ENCODE data around the gene CACNB3. TPM values are rescaled to one million over a fixed set of nuclear protein-coding genes. Genes with fewer than 3 reads are reported as not detected.

CACNB3 gene
- polyA plus RNA-seq, 1 donor from 2014 or later = 123 TPM

- Histone ChIP-seq H4K20me1 (ENCODE audit: insufficient read depth) (no peaks in the 10 kb centered on the region), H3K4me2 (ENCODE audit: low read length) (no peak overlapping the region), H3F3A (ENCODE audit: insufficient read depth, low read length, poor library complexity, severe bottlenecking) (no peaks in the 10 kb centered on the region), H3K9ac (ENCODE audit: low read length) (no peak overlapping the region), H3K27ac (ENCODE audit: low read length) (no peak overlapping the region), H3K79me2 (replicated peaks; ENCODE audit: insufficient read depth, low read length) (no peaks in the 10 kb centered on the region), H3K9me3 (ENCODE audit: low read length) (no peaks in the 10 kb centered on the region), H2AFZ (ENCODE audit: low read depth, low read length) (no peak overlapping the region), H3K4me3 (ENCODE audit: low read length) (no peak overlapping the region), H3K36me3 (ENCODE audit: insufficient read depth, low read length) (no peaks in the 10 kb centered on the region), H3K9me2 (ENCODE audit: insufficient read depth, low read length) (no peaks in the 10 kb centered on the region), H3K27me3 (ENCODE audit: insufficient read depth, low read depth, low read length) (no peaks in the 10 kb centered on the region)
- TF ChIP-seq TAF1 (IDR thresholded peaks at IDR 0.05; ENCODE audit: low read depth) (no peak), CTCF (IDR thresholded peaks at IDR 0.05; ENCODE audit: poor library complexity, severe bottlenecking) (no peak), RAD21 (conservative IDR thresholded peaks at IDR 0.05) (no peak), SMC3 (conservative IDR thresholded peaks at IDR 0.05; ENCODE audit: poor library complexity) (no peak), EP300 (conservative IDR thresholded peaks at IDR 0.05; ENCODE audit: poor library complexity, severe bottlenecking) (no peak), REST (IDR thresholded peaks at IDR 0.05; ENCODE audit: borderline replicate concordance) (no peak), MXI1 (conservative IDR thresholded peaks at IDR 0.05; ENCODE audit: poor library complexity, severe bottlenecking) (no peak)
Observed at GRCh38 chr12:48796976-48797375, 21.3 kb upstream of the CACNB3 start.

GRCh38 chr12:48800457-48800856, 17.8 kb upstream of the CACNB3 start:
- Histone ChIP-seq H3K4me3 (ENCODE audit: low read length) (no peak overlapping the region), H3K9me2 (ENCODE audit: insufficient read depth, low read length) (no peaks in the 10 kb centered on the region), H2AFZ (ENCODE audit: low read depth, low read length) (no peak overlapping the region), H3K9me3 (ENCODE audit: low read length) (no peaks in the 10 kb centered on the region), H4K20me1 (ENCODE audit: insufficient read depth) (no peaks in the 10 kb centered on the region), H3K9ac (ENCODE audit: low read length) (no peak overlapping the region), H3F3A (ENCODE audit: insufficient read depth, low read length, poor library complexity, severe bottlenecking) (no peaks in the 10 kb centered on the region), H3K36me3 (ENCODE audit: insufficient read depth, low read length) (no peaks in the 10 kb centered on the region), H3K27ac (ENCODE audit: low read length) (no peak overlapping the region), H3K79me2 (replicated peaks; ENCODE audit: insufficient read depth, low read length) (no peaks in the 10 kb centered on the region), H3K27me3 (ENCODE audit: insufficient read depth, low read depth, low read length) (no peaks in the 10 kb centered on the region), H3K4me2 (ENCODE audit: low read length) (no peak overlapping the region)
- TF ChIP-seq TAF1 (IDR thresholded peaks at IDR 0.05; ENCODE audit: low read depth) (no peak), SMC3 (conservative IDR thresholded peaks at IDR 0.05; ENCODE audit: poor library complexity) (no peak), MXI1 (conservative IDR thresholded peaks at IDR 0.05; ENCODE audit: poor library complexity, severe bottlenecking) (no peak), EZH2 (IDR thresholded peaks at IDR 0.05; ENCODE audit: borderline replicate concordance, insufficient read depth, low read length, poor library complexity, severe bottlenecking) (no peak), RAD21 (conservative IDR thresholded peaks at IDR 0.05) (no peak), REST (IDR thresholded peaks at IDR 0.05; ENCODE audit: borderline replicate concordance) (no peak), EP300 (conservative IDR thresholded peaks at IDR 0.05; ENCODE audit: poor library complexity, severe bottlenecking) (no peak), POLR2AphosphoS5 (IDR thresholded peaks at IDR 0.05) (no peak), CTCF (IDR thresholded peaks at IDR 0.05; ENCODE audit: poor library complexity, severe bottlenecking) (no peak)

All from neural cell (in vitro differentiated cells).